ENCODE results near the gene DHFR2.

DNA sequence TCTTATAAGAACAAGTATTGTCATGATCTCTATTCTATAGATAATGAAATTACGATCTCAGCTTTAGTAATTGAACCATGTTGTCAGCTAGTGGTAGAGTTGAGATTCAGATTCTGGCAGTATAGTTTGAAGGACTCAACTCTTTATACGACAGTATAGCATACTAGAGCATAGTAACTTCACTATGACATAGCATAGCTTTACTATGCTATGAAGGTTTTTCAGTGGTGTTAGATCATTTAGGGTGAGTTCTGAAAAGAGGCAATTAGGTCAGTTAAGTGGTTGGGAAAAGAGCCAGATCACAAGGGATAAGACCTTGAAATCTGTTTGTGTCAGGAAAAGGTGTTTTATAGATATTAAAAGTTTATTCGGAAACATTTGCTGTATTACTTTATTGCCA, 42.4 kb downstream of the DHFR2 start:
- no peak for TF ChIP-seq BCL11A (tag by site-specific recombination; IDR thresholded peaks at IDR 0.05; ENCODE audit: low read depth)
- TF ChIP-seq ZNF510 (tag by site-specific recombination; IDR thresholded peaks at IDR 0.05; ENCODE audit: insufficient replicate concordance) = no peak
- no peak for TF ChIP-seq ZNF266 (tag by site-specific recombination; IDR thresholded peaks at IDR 0.05; ENCODE audit: low read depth)
- TF ChIP-seq, protein P1, sequence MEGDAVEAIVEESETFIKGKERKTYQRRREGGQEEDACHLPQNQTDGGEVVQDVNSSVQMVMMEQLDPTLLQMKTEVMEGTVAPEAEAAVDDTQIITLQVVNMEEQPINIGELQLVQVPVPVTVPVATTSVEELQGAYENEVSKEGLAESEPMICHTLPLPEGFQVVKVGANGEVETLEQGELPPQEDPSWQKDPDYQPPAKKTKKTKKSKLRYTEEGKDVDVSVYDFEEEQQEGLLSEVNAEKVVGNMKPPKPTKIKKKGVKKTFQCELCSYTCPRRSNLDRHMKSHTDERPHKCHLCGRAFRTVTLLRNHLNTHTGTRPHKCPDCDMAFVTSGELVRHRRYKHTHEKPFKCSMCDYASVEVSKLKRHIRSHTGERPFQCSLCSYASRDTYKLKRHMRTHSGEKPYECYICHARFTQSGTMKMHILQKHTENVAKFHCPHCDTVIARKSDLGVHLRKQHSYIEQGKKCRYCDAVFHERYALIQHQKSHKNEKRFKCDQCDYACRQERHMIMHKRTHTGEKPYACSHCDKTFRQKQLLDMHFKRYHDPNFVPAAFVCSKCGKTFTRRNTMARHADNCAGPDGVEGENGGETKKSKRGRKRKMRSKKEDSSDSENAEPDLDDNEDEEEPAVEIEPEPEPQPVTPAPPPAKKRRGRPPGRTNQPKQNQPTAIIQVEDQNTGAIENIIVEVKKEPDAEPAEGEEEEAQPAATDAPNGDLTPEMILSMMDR (tag by site-specific recombination; IDR thresholded peaks at IDR 0.05) = no peak
- TF ChIP-seq ZNF324 (tag by site-specific recombination; IDR thresholded peaks at IDR 0.05) = no peak
- no peak for TF ChIP-seq ZNF791 (tag by site-specific recombination; IDR thresholded peaks at IDR 0.05)
- TF ChIP-seq ZNF211 (tag by site-specific recombination; IDR thresholded peaks at IDR 0.05; ENCODE audit: low read depth) = no peak
- TF ChIP-seq, protein P2, sequence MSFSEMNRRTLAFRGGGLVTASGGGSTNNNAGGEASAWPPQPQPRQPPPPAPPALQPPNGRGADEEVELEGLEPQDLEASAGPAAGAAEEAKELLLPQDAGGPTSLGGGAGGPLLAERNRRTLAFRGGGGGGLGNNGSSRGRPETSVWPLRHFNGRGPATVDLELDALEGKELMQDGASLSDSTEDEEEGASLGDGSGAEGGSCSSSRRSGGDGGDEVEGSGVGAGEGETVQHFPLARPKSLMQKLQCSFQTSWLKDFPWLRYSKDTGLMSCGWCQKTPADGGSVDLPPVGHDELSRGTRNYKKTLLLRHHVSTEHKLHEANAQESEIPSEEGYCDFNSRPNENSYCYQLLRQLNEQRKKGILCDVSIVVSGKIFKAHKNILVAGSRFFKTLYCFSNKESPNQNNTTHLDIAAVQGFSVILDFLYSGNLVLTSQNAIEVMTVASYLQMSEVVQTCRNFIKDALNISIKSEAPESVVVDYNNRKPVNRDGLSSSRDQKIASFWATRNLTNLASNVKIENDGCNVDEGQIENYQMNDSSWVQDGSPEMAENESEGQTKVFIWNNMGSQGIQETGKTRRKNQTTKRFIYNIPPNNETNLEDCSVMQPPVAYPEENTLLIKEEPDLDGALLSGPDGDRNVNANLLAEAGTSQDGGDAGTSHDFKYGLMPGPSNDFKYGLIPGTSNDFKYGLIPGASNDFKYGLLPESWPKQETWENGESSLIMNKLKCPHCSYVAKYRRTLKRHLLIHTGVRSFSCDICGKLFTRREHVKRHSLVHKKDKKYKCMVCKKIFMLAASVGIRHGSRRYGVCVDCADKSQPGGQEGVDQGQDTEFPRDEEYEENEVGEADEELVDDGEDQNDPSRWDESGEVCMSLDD (tag by site-specific recombination; IDR thresholded peaks at IDR 0.05) = no peak
- TF ChIP-seq ZNF138 (tag by site-specific recombination; IDR thresholded peaks at IDR 0.05; ENCODE audit: borderline replicate concordance) = no peak
- no peak for TF ChIP-seq ZNF133 (tag by site-specific recombination; IDR thresholded peaks at IDR 0.05)
- TF ChIP-seq ZNF830 (tag by site-specific recombination; IDR thresholded peaks at IDR 0.05; ENCODE audit: low read depth) = no peak
- no peak for TF ChIP-seq ZNF426 (tag by site-specific recombination; IDR thresholded peaks at IDR 0.05)
- TF ChIP-seq, protein P3, sequence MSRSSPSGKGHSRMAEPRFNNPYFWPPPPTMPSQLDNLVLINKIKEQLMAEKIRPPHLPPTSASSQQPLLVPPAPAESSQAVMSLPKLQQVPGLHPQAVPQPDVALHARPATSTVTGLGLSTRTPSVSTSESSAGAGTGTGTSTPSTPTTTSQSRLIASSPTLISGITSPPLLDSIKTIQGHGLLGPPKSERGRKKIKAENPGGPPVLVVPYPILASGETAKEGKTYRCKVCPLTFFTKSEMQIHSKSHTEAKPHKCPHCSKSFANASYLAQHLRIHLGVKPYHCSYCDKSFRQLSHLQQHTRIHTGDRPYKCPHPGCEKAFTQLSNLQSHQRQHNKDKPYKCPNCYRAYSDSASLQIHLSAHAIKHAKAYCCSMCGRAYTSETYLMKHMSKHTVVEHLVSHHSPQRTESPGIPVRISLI (tag by site-specific recombination; IDR thresholded peaks at IDR 0.05) = no peak

All from HEK293 (cell line).